PC-9 (cell line): ENCODE measurements around the gene ADAM17.

Source experiments
- EZH2 ChIP-seq: fragments of 200-600 bp; sonication (generic); IDR thresholded peaks from 2 replicates; pipeline ENCODE4 v1.8.0; 2017; ENCODE audit warnings: antibody characterized with exemption, low read depth
- TF ChIP-seq, protein P1 (sequence below): fragments of 200-600 bp; sonication (generic); conservative IDR thresholded peaks from 2 replicates; pipeline ENCODE4 v1.6.1; 2017; ENCODE audit warnings: mixed run types, antibody characterized with exemption, mild to moderate bottlenecking, moderate library complexity

DNA sequence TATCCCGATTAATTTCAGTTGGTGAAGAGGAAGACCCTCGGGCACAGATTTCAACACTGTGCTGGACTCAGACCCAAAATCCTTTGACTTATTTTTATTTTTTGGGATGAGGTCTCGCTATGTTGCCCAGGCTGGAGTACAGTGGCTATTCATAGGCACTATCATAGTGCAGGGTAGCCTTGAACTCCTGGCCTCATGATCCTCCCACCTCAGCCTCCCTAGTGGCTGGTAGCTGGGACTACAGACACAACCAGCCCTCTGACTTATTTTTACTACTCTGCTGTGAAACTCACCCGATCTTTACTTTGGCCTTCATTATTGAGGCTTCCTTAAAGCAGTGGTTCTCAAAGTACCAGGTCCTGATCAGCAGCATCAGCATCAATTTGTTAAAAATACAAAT, 18.2 kb upstream of the ADAM17 start:
- no peak for TF ChIP-seq EZH2
- TF ChIP-seq, protein P1, sequence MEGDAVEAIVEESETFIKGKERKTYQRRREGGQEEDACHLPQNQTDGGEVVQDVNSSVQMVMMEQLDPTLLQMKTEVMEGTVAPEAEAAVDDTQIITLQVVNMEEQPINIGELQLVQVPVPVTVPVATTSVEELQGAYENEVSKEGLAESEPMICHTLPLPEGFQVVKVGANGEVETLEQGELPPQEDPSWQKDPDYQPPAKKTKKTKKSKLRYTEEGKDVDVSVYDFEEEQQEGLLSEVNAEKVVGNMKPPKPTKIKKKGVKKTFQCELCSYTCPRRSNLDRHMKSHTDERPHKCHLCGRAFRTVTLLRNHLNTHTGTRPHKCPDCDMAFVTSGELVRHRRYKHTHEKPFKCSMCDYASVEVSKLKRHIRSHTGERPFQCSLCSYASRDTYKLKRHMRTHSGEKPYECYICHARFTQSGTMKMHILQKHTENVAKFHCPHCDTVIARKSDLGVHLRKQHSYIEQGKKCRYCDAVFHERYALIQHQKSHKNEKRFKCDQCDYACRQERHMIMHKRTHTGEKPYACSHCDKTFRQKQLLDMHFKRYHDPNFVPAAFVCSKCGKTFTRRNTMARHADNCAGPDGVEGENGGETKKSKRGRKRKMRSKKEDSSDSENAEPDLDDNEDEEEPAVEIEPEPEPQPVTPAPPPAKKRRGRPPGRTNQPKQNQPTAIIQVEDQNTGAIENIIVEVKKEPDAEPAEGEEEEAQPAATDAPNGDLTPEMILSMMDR = 0 out of 2 replicates have a peak, but pooled peaks have one; percentile 29
